Astrocyte of the cerebellum (primary cell): Measurements from ENCODE around the gene HOXA2.
A peak's percentile ranks its signal among the peaks of the same experiment; 100 is the strongest.

Experiments
- DNase-seq: peaks from one replicate; pipeline ENCODE4 v3.0.0-alpha.2; 2011; ENCODE audit warnings: low read depth
- H3K4me3 ChIP-seq: 2 replicates; pipeline ENCODE4 v1.5.1; 2011; ENCODE audit warnings: mild to moderate bottlenecking, low read depth, low read length, moderate library complexity
- CTCF ChIP-seq: IDR thresholded peaks from 2 replicates; pipeline ENCODE4 v1.5.1; 2012; ENCODE audit warnings: low read length, low read depth, moderate library complexity, mild to moderate bottlenecking; ENCODE audit errors: missing control alignments
- in situ Hi-C: cut with HindIII; loops from 2 replicates; pipeline ENCODE4 v1.10.0; 2017; ENCODE audit warnings: low sequenced_read_pairs

Gene HOXA2

GRCh38 chr7:27134392-27134791, 31.9 kb upstream of the HOXA2 start:
- H3K4me3 ChIP-seq = no peak overlapping the region
- in situ Hi-C loops = no loop called here
- DNase-seq = peak; percentile 90
- TF ChIP-seq CTCF = no peak

GRCh38 chr7:27133409-27134231, 31.1 kb upstream of the HOXA2 start:
- no peak for DNase-seq
- no peak for TF ChIP-seq CTCF
- in situ Hi-C loops = no loop called here
- H3K4me3 ChIP-seq = no peak overlapping the region

- in situ Hi-C loops = no loop called here
- DNase-seq = no peak
- no peak overlapping the region for H3K4me3 ChIP-seq
- TF ChIP-seq CTCF = no peak
Observed at GRCh38 chr7:27132978-27133377, 30.5 kb upstream of the HOXA2 start.

GRCh38 chr7:27132214-27132613, 29.7 kb upstream of the HOXA2 start:
- no peak for DNase-seq
- no peak overlapping the region for H3K4me3 ChIP-seq
- no peak for TF ChIP-seq CTCF
- in situ Hi-C loops = no loop called here

- no peak for TF ChIP-seq CTCF
- H3K4me3 ChIP-seq = peak overlapping the region; percentile 42
- in situ Hi-C loops = no loop called here
- DNase-seq = no peak
Observed at GRCh38 chr7:27131390-27131819, 28.9 kb upstream of the HOXA2 start.

GRCh38 chr7:27130540-27131389, 28.3 kb upstream of the HOXA2 start, which contains the start of gene HOXA4:
Gene HOXA4 (minus strand): TSS chr7:27130757. CDS start chr7:27130733, 24 bp downstream.
- TF ChIP-seq CTCF = no peak
- peak within 1 kb of the TSS; percentile 42 for H3K4me3 ChIP-seq
- DNase-seq = no peak
- in situ Hi-C loops = no loop called here
